Measurements from ENCODE around the gene SEC14L1.

SEC14L1 gene

GRCh38 chr17:77196251-77196650, 55.5 kb downstream of the SEC14L1 start:
- no peak for DNase-seq

- DNase-seq = no peak
These were observed 56.3 kb downstream of the SEC14L1 start for GRCh38 chr17:77197115-77197514.

- no peak for DNase-seq
These were observed 59.9 kb downstream of the SEC14L1 start for GRCh38 chr17:77200711-77201110.

GRCh38 chr17:77203436-77203835, 62.7 kb downstream of the SEC14L1 start:
- no peak for DNase-seq

- DNase-seq = no peak
These were observed 63.1 kb downstream of the SEC14L1 start for GRCh38 chr17:77203846-77204245.

GRCh38 chr17:77204536-77204935, 63.8 kb downstream of the SEC14L1 start:
- DNase-seq = no peak

- DNase-seq = no peak
These were observed 64.8 kb downstream of the SEC14L1 start for GRCh38 chr17:77205396-77206125.

GRCh38 chr17:77206158-77206956, 65.6 kb downstream of the SEC14L1 start:
- no peak for DNase-seq

- DNase-seq = no peak
These were observed 67.0 kb downstream of the SEC14L1 start for GRCh38 chr17:77207689-77208216.

- no peak for DNase-seq
These were observed 67.5 kb downstream of the SEC14L1 start for GRCh38 chr17:77208217-77208808.

- no peak for DNase-seq
These were observed 68.1 kb downstream of the SEC14L1 start for GRCh38 chr17:77208856-77209255.

GRCh38 chr17:77209330-77209748, 68.6 kb downstream of the SEC14L1 start:
- DNase-seq = no peak

- no peak for DNase-seq
These were observed 69.6 kb downstream of the SEC14L1 start for GRCh38 chr17:77210331-77210730.

GRCh38 chr17:77210946-77211541, 70.3 kb downstream of the SEC14L1 start:
- DNase-seq = no peak

- DNase-seq = no peak
These were observed 70.9 kb downstream of the SEC14L1 start for GRCh38 chr17:77211681-77212080.

- DNase-seq = no peak
These were observed 71.5 kb downstream of the SEC14L1 start for GRCh38 chr17:77212081-77212832.

- no peak for DNase-seq
These were observed 72.3 kb downstream of the SEC14L1 start for GRCh38 chr17:77212833-77213777.

GRCh38 chr17:77213778-77214132, 73.0 kb downstream of the SEC14L1 start:
- DNase-seq = no peak

GRCh38 chr17:77214328-77214727, 73.6 kb downstream of the SEC14L1 start:
- no peak for DNase-seq

GRCh38 chr17:77214743-77215142, 74.0 kb downstream of the SEC14L1 start:
- no peak for DNase-seq

GRCh38 chr17:77215281-77215680, 74.5 kb downstream of the SEC14L1 start:
- no peak for DNase-seq
